C4-2B (cell line): Measurements from ENCODE around the gene UQCC5.

ENCODE experiments used
- CTCF ChIP-seq: fragments of 450-650 bp; conservative IDR thresholded peaks from 2 replicates; pipeline ENCODE4 v1.5.1; 2017; ENCODE audit warnings: mild to moderate bottlenecking
- ZFX ChIP-seq: fragments of 450-650 bp; IDR thresholded peaks from 2 replicates; pipeline ENCODE4 v1.6.1; 2017

- TF ChIP-seq CTCF = no peak
- TF ChIP-seq ZFX = no peak
These were observed 29.0 kb upstream of the UQCC5 start for GRCh38 chr3:52507359-52507758.
